BLaER1 (cell line): ENCODE data around the gene GFER.

Experiments
- H3K27ac ChIP-seq: shearing (Covaris generic); formaldehyde crosslinking; 2 replicates; pipeline ENCODE4 v1.8.1; 2022
- H3K27me3 ChIP-seq: shearing (Covaris generic); formaldehyde crosslinking; 2 replicates; pipeline ENCODE4 v1.8.1; 2022
- H3K36me3 ChIP-seq: shearing (Covaris generic); formaldehyde crosslinking; 2 replicates; pipeline ENCODE4 v1.8.1; 2022
- H3K4me1 ChIP-seq: shearing (Covaris generic); formaldehyde crosslinking; 2 replicates; pipeline ENCODE4 v1.8.1; 2022
- H3K4me2 ChIP-seq: shearing (Covaris generic); formaldehyde crosslinking; 2 replicates; pipeline ENCODE4 v1.8.1; 2022
- H3K4me3 ChIP-seq: shearing (Covaris generic); formaldehyde crosslinking; 2 replicates; pipeline ENCODE4 v1.8.1; 2022
- H3K9ac ChIP-seq: shearing (Covaris generic); formaldehyde crosslinking; 2 replicates; pipeline ENCODE4 v1.8.1; 2022
- H3K9me3 ChIP-seq: shearing (Covaris generic); formaldehyde crosslinking; 2 replicates; pipeline ENCODE4 v1.8.1; 2022
- H4K20me1 ChIP-seq: shearing (Covaris generic); formaldehyde crosslinking; 2 replicates; pipeline ENCODE4 v1.8.1; 2022
- Cebpa-rat ChIP-seq: shearing (Covaris generic); IDR thresholded peaks from 2 replicates; pipeline ENCODE4 v1.8.1; 2022

The GFER gene

GRCh38 chr16:1982991-1983543 is 926 bp upstream of the GFER start:
- Histone ChIP-seq H3K9ac (peak overlapping the region; percentile 92), H3K27me3 (peaks cover 65% of the 10 kb centered on the region), H3K4me3 (peak overlapping the region; percentile 88), H3K27ac (no peak overlapping the region), H4K20me1 (peaks cover 62% of the 10 kb centered on the region), H3K36me3 (peaks cover 38% of the 10 kb centered on the region), H3K4me1 (peaks cover 42% of the 10 kb centered on the region), H3K4me2 (peak overlapping the region; percentile 96), H3K9me3 (no peaks in the 10 kb centered on the region)
- no peak for TF ChIP-seq Cebpa-rat

GRCh38 chr16:1984347-1985225 is 593 bp downstream of the GFER start:
- TF ChIP-seq Cebpa-rat = no peak
- H3K9me3 ChIP-seq = no peaks in the 10 kb centered on the region
- H3K9ac ChIP-seq = peak overlapping the region; percentile 92
- H4K20me1 ChIP-seq = peaks cover 57% of the 10 kb centered on the region
- peak overlapping the region; percentile 96 for H3K4me2 ChIP-seq
- H3K4me1 ChIP-seq = peaks cover 38% of the 10 kb centered on the region
- peak overlapping the region; percentile 84 for H3K27ac ChIP-seq
- peaks cover 65% of the 10 kb centered on the region for H3K27me3 ChIP-seq
- peak overlapping the region; percentile 88 for H3K4me3 ChIP-seq
- peaks cover 23% of the 10 kb centered on the region for H3K36me3 ChIP-seq

- peaks cover 65% of the 10 kb centered on the region for H3K27me3 ChIP-seq
- no peak for TF ChIP-seq Cebpa-rat
- peaks cover 33% of the 10 kb centered on the region for H3K4me1 ChIP-seq
- peaks cover 22% of the 10 kb centered on the region for H3K36me3 ChIP-seq
- H3K27ac ChIP-seq = no peak overlapping the region
- peak overlapping the region; percentile 88 for H3K4me3 ChIP-seq
- H3K9me3 ChIP-seq = no peaks in the 10 kb centered on the region
- peak overlapping the region; percentile 96 for H3K4me2 ChIP-seq
- H3K9ac ChIP-seq = peak overlapping the region; percentile 92
- peaks cover 48% of the 10 kb centered on the region for H4K20me1 ChIP-seq
Measured at GRCh38 chr16:1985466-1986150, 1.6 kb downstream of the GFER start.

DNA sequence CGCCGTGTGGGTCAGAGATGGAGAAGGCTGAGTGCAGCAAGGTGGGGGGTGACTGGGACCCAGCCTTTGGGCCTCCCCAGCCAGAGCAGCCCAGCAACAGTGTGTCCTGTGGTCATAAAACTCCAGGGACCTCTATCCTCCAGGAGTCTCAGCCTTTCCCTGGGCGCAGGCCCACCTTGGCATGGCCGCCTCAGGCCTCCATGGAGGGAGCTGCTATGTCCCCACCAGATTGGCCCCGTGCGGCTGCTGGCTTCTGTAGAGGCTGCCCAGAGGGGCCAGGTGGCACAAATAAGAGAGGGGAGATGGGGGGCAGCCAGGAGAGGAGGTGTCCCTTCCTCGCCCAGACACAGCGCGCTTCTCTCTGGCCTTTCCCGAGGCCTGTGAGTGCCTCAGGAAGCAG is 3.2 kb downstream of the GFER start:
- H3K27me3 ChIP-seq = peaks cover 63% of the 10 kb centered on the region
- H3K27ac ChIP-seq = no peak overlapping the region
- H3K36me3 ChIP-seq = peaks cover 22% of the 10 kb centered on the region
- TF ChIP-seq Cebpa-rat = no peak
- H3K4me2 ChIP-seq = no peak overlapping the region
- no peaks in the 10 kb centered on the region for H3K9me3 ChIP-seq
- peaks cover 37% of the 10 kb centered on the region for H4K20me1 ChIP-seq
- peaks cover 42% of the 10 kb centered on the region for H3K4me1 ChIP-seq
- no peak overlapping the region for H3K4me3 ChIP-seq
- H3K9ac ChIP-seq = no peak overlapping the region

- H3K4me2 ChIP-seq = peak within 1 kb of the TSS; percentile 75
- H3K9ac ChIP-seq = no peak within 1 kb of the TSS
- H3K36me3 ChIP-seq = peaks cover 22% of the 10 kb centered on the region
- H3K9me3 ChIP-seq = no peaks in the 10 kb centered on the region
- H3K27me3 ChIP-seq = peaks cover 52% of the 10 kb centered on the region
- H3K27ac ChIP-seq = no peak within 1 kb of the TSS
- peaks cover 57% of the 10 kb centered on the region for H3K4me1 ChIP-seq
- H4K20me1 ChIP-seq = peaks cover 32% of the 10 kb centered on the region
- peak within 1 kb of the TSS; percentile 42; the same call in 1 of the 2 replicates for H3K4me3 ChIP-seq
- TF ChIP-seq Cebpa-rat = no peak
Measured at GRCh38 chr16:1989209-1990100, 5.5 kb downstream of the GFER start, which contains the start of gene SYNGR3. Gene SYNGR3 (plus strand): TSS chr16:1989970. CDS start chr16:1990103, 133 bp downstream.

DNA sequence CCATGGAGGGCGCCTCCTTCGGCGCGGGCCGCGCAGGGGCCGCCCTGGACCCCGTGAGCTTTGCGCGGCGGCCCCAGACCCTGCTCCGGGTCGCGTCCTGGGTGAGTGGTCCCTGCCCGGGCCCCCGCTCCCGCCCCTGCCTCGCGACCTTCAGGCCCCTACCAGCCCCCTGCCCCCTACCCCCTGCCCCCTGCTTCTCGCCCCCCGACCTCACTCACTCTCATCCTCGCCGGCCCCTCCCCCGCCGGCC is 6.0 kb downstream of the GFER start:
- TF ChIP-seq Cebpa-rat = no peak
- peak overlapping the region; percentile 42; the same call in 1 of the 2 replicates for H3K4me3 ChIP-seq
- peaks cover 22% of the 10 kb centered on the region for H3K36me3 ChIP-seq
- H3K9me3 ChIP-seq = no peaks in the 10 kb centered on the region
- peak overlapping the region; percentile 75; the same call in 1 of the 2 replicates for H3K4me2 ChIP-seq
- H3K4me1 ChIP-seq = peaks cover 53% of the 10 kb centered on the region
- H3K27me3 ChIP-seq = peaks cover 52% of the 10 kb centered on the region
- no peak overlapping the region for H3K9ac ChIP-seq
- no peak overlapping the region for H3K27ac ChIP-seq
- H4K20me1 ChIP-seq = peaks cover 29% of the 10 kb centered on the region

- Histone ChIP-seq H3K4me1 (peaks cover 47% of the 10 kb centered on the region), H3K27ac (no peak overlapping the region)
Measured at GRCh38 chr16:1990351-1991134, 6.5 kb downstream of the GFER start.

DNA sequence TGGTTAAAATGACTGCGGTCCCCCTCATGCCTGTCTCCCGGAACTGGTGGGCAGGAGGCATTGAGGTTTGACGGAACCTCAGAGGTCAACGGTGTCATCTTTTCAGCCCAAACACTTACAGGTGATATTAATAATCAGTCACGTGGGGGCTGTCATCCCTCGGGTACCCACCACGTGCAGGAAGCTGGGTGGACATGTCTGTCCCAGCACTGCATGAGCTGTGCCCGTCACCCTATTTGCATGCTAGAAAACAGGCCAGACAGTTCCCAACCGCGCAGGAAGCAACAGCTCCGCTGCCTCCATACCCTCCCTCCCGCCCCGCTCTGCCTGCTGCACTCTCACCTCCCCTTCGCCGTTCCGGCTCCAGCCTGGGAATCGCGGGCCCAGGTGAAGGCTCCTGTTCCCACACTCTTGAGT is 7.2 kb downstream of the GFER start:
- TF ChIP-seq Cebpa-rat = no peak
- Histone ChIP-seq H3K4me3 (peak overlapping the region; percentile 56), H3K9me3 (no peaks in the 10 kb centered on the region), H4K20me1 (peaks cover 20% of the 10 kb centered on the region), H3K36me3 (peaks cover 23% of the 10 kb centered on the region), H3K9ac (no peak overlapping the region), H3K27ac (no peak overlapping the region), H3K4me2 (peak overlapping the region; percentile 75), H3K27me3 (peaks cover 52% of the 10 kb centered on the region), H3K4me1 (peaks cover 41% of the 10 kb centered on the region)

More at GRCh38 chr16:1990351-1991134, 6.5 kb downstream of the GFER start:
- peaks cover 23% of the 10 kb centered on the region for H4K20me1 ChIP-seq
- H3K9me3 ChIP-seq = no peaks in the 10 kb centered on the region
- H3K4me3 ChIP-seq = peak overlapping the region; percentile 42; the same call in 1 of the 2 replicates
- H3K4me2 ChIP-seq = peak overlapping the region; percentile 75
- H3K27me3 ChIP-seq = peaks cover 52% of the 10 kb centered on the region
- no peak overlapping the region for H3K9ac ChIP-seq
- no peak for TF ChIP-seq Cebpa-rat
- peaks cover 23% of the 10 kb centered on the region for H3K36me3 ChIP-seq
